Lung (tissue), 16 donors: Measurements from ENCODE around the gene MAD2L1. TPM values are rescaled to one million over a fixed set of nuclear protein-coding genes. Genes with fewer than 3 reads are reported as not detected.

ENCODE experiments used
- ATAC-seq: fragments of 200-7000 bp; cut with Tn5 transposase; one replicate; pipeline ENCODE4 v1.9.1; 2020; ENCODE audit warnings: moderate number of reproducible peaks; ENCODE audit not compliant: insufficient read depth, low FRiP score
- DNase-seq, 3 donors: peaks; one replicate each; pipeline ENCODE4 v3.0.0-alpha.2; 2013 to 2017
- H3K27ac ChIP-seq, 2 donors: one replicate each; pipeline ENCODE4 v1.5.1; 2013; ENCODE audit warnings: mild to moderate bottlenecking in 2 of 2, moderate library complexity in 2 of 2, control low read depth in 1 of 2, inconsistent platforms in 1 of 2, low read depth in 1 of 2, low read length in 1 of 2
- H3K27me3 ChIP-seq, 3 donors: one replicate each; pipeline ENCODE4 v1.5.1; 2013; ENCODE audit warnings: low read length in 2 of 3; ENCODE audit not compliant: control insufficient read depth in 3 of 3, insufficient read depth in 3 of 3
- H3K36me3 ChIP-seq, 4 donors: one replicate each; pipeline ENCODE4 v1.5.1; 2013; ENCODE audit warnings: low read length in 4 of 4, mild to moderate bottlenecking in 1 of 4, moderate library complexity in 1 of 4; ENCODE audit not compliant: control insufficient read depth in 4 of 4, insufficient read depth in 4 of 4
- H3K4me1 ChIP-seq, 5 donors: one replicate each; pipeline ENCODE4 v1.5.1; 2013; ENCODE audit warnings: low read length in 5 of 5, mild to moderate bottlenecking in 2 of 5, moderate library complexity in 1 of 5; ENCODE audit not compliant: control insufficient read depth in 5 of 5, insufficient read depth in 5 of 5
- H3K4me3 ChIP-seq: one replicate; pipeline ENCODE4 v1.5.1; 2013; ENCODE audit warnings: mild to moderate bottlenecking, control low read depth, moderate library complexity
- H3K9ac ChIP-seq, 2 donors: one replicate each; pipeline ENCODE4 v1.5.1; 2013; ENCODE audit warnings: low read length in 2 of 2, control low read depth in 1 of 2; ENCODE audit not compliant: insufficient read depth in 1 of 2
- H3K9me3 ChIP-seq, 4 donors: one replicate each; pipeline ENCODE4 v1.5.1; 2013; ENCODE audit warnings: low read length in 3 of 4, mild to moderate bottlenecking in 1 of 4, moderate library complexity in 1 of 4; ENCODE audit not compliant: control insufficient read depth in 4 of 4, insufficient read depth in 3 of 4
- CTCF ChIP-seq: IDR thresholded peaks from 2 replicates; pipeline ENCODE4 v1.5.1; 2012; ENCODE audit warnings: mild to moderate bottlenecking; ENCODE audit errors: control extremely low read depth, extremely low read depth
- WGBS, 2 donors: extraction: QIAGEN DNeasy Blood & Tissue Kit; methylation state at CpG; one replicate each; pipeline ENCODE4 v1.1.7; 2013; 5-methylcytosine and 5-hydroxymethylcytosine counted together
- long read RNA-seq, 5 donors: transcript quantifications; one replicate each; lab custom pipeline, GENCODE V29; 2026
- polyA plus RNA-seq, 2 donors: library from polyadenylated mRNA; stranded (reverse); fragments of 200-250 nt; gene quantifications; one replicate each; pipeline ENCODE4 v1.2.1, GENCODE V29; 2013
- total RNA-seq, 2 donors: library from RNA; depleted of rRNA in 1 of 2; stranded (reverse); fragments of >200 nt in 1 of 2; gene quantifications; one replicate each; pipeline ENCODE4 v1.2.1, GENCODE V29; 2014 to 2021
- donor health status: control.
- donor health status: control.
- donor health status: Bipolar disorder and iron deficiency.
- donor health status: healthy.
- donor health status: DM: yes; HTN: yes; CAD: no.

The MAD2L1 gene
- 1 to 10 TPM; 3.1 to 5.9 TPM for total RNA-seq
- 1 to 10 TPM; 2.3 to 2.4 TPM for polyA plus RNA-seq
- long read RNA-seq, donor 1, full-length matches to known transcripts = 34 of 39 reads
- long read RNA-seq, donor 1, partial matches to known transcripts = 5 of 39 reads
- long read RNA-seq, donor 1, other reads (novel, unspliced or antisense) = 0 of 39 reads
- long read RNA-seq, donor 2, full-length matches to known transcripts = 2 of 9 reads
- long read RNA-seq, donor 2, partial matches to known transcripts = 7 of 9 reads
- long read RNA-seq, donor 2, other reads (novel, unspliced or antisense) = 0 of 9 reads
- long read RNA-seq, donor 3, full-length matches to known transcripts = 14 of 14 reads
- long read RNA-seq, donor 3, partial matches to known transcripts = 0 of 14 reads
- long read RNA-seq, donor 3, other reads (novel, unspliced or antisense) = 0 of 14 reads
- long read RNA-seq, donor 4, full-length matches to known transcripts = 21 of 21 reads
- long read RNA-seq, donor 4, partial matches to known transcripts = 0 of 21 reads
- long read RNA-seq, donor 4, other reads (novel, unspliced or antisense) = 0 of 21 reads
- long read RNA-seq, donor 5, full-length matches to known transcripts = 48 of 48 reads
- long read RNA-seq, donor 5, partial matches to known transcripts = 0 of 48 reads
- long read RNA-seq, donor 5, other reads (novel, unspliced or antisense) = 0 of 48 reads

GRCh38 chr4:120066517-120067340 lies at the start of gene MAD2L1:
Gene MAD2L1 (minus strand): TSS chr4:120066848. CDS start chr4:120066734, 114 bp downstream.
- DNase-seq (peak; percentile 99 to 100 (median 99)), ATAC-seq (peak; percentile 98)
- TF ChIP-seq CTCF = no peak
- Histone ChIP-seq H3K4me1 (peaks cover 2 to 44% (median 7%) of the 10 kb centered on the region in 5 donors), H3K27me3 (no peaks in the 10 kb centered on the region), H3K9me3 (no peaks in the 10 kb centered on the region), H3K4me3 (peak within 1 kb of the TSS; percentile 54), H3K9ac (peak within 1 kb of the TSS; percentile 91 to 93), H3K36me3 (peaks cover 0 to 2% (median 0%) of the 10 kb centered on the region in 4 donors), H3K27ac (peak within 1 kb of the TSS; percentile 92 to 99)
- WGBS, 2 donors = 0% methylated on average over 65 of the region's 65 CpGs

DNA sequence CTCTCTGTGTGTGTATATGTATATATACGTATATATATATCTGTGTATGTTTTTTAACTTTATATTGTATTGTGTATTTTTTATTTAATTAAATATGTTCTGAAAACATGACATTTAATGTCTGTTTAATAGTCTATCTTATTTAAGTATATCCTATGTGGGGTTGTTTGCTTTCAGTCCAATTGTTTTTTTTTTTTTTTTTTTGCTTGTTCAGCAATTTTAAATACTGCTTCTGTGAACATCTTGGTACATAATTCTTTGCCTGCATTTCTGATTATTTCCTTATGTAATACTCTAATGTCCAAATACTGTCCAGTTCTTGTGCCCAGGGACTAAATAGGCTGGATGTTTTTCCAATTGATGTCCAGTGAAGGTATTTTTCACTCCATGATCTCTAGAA lies 45.1 kb upstream of the MAD2L1 start:
- H3K9me3 ChIP-seq = peaks cover 0 to 2% (median 0%) of the 10 kb centered on the region in 4 donors
- no peak for TF ChIP-seq CTCF
- no peak overlapping the region for H3K27ac ChIP-seq
- H3K36me3 ChIP-seq = no peaks in the 10 kb centered on the region
- peaks cover 0 to 4% (median 3%) of the 10 kb centered on the region in 5 donors for H3K4me1 ChIP-seq
- ATAC-seq (no peak), DNase-seq (no peak)
- H3K27me3 ChIP-seq = no peaks in the 10 kb centered on the region
- 99 to 100% methylated on average over 1 of the region's 1 CpG for WGBS, 2 donors
- H3K4me3 ChIP-seq = no peak overlapping the region
- H3K9ac ChIP-seq = peak overlapping the region in 1 of 2 donors; percentile 28

DNA sequence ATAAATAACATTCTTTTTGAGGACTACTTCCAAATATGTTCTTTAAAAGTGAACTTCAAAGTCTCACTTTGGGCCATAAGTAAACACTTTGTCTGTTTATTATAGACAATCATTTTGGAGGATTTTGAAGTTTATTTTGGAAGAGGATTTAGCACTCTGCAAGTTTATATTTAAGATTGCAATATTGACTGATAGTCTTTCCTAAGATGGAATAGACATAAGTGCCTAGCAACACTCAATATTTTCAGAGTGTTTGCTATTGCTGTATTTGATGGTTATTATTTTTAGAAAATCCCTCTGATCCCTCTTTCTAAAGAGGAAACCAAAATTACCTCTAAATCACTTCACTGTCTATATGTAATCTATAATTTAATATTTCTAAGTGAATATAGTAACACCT lies 42.8 kb upstream of the MAD2L1 start:
- Histone ChIP-seq H3K9ac (no peak overlapping the region), H3K36me3 (no peaks in the 10 kb centered on the region), H3K9me3 (peaks cover 0 to 2% (median 0%) of the 10 kb centered on the region in 4 donors), H3K27me3 (no peaks in the 10 kb centered on the region), H3K4me1 (peaks cover 0 to 4% (median 3%) of the 10 kb centered on the region in 5 donors), H3K4me3 (no peak overlapping the region), H3K27ac (no peak overlapping the region)
- TF ChIP-seq CTCF = no peak
- DNase-seq = peak in 2 of 3 donors; percentile 61 to 68
- ATAC-seq = no peak
